ENCODE results near the gene NBAS. TPM values are rescaled to one million over a fixed set of nuclear protein-coding genes. Genes with fewer than 3 reads are reported as not detected.
A peak's percentile ranks its signal among the peaks of the same experiment; 100 is the strongest.

NBAS gene
- total and polyA plus RNA-seq, 10 of the 15 experiments (the other 5 are each of a cell fraction or from before 2014, with no cell fraction given) = 4.3 to 32.7 (median 20.8) TPM

GRCh38 chr2:15591692-15592463 lies 30.7 kb upstream of the NBAS start, which contains the start of gene DDX1 (continued):
- TF ChIP-seq RUNX3 (IDR thresholded peaks at IDR 0.05; ENCODE audit: low read length) (peak; percentile 55; the same call in 1 of the 2 replicates), JUNB (IDR thresholded peaks at IDR 0.05) (no peak), CHD4 (IDR thresholded peaks at IDR 0.05) (no peak), PKNOX1 (IDR thresholded peaks at IDR 0.05) (peak; percentile 56), PBX3 (IDR thresholded peaks at IDR 0.05; ENCODE audit: insufficient replicate concordance, low read depth, low read length) (peak; percentile 31), IRF3 (IDR thresholded peaks at IDR 0.05) (no peak), HCFC1 (IDR thresholded peaks at IDR 0.05; ENCODE audit: low read length) (peak; percentile 86), SMAD5 (IDR thresholded peaks at IDR 0.05; ENCODE audit: low read depth) (peak; percentile 61; the same call in 1 of the 2 replicates), SRF (IDR thresholded peaks at IDR 0.05; ENCODE audit: low read depth in 2 of 2, low read length in 2 of 2) (peak in 1 of 2 experiments; percentile 82; a peak in 1 of 4 replicates), WRNIP1 (IDR thresholded peaks at IDR 0.05; ENCODE audit: borderline replicate concordance, low read depth, low read length) (peak; percentile 34; the same call in 1 of the 2 replicates), MAX (IDR thresholded peaks at IDR 0.05; ENCODE audit: low read depth, low read length) (no peak), USF2 (IDR thresholded peaks at IDR 0.05; ENCODE audit: borderline replicate concordance, low read depth, low read length) (no peak), STAT3 (IDR thresholded peaks at IDR 0.05; ENCODE audit: low read depth, low read length) (no peak), NR2C1 (IDR thresholded peaks at IDR 0.05) (peak; percentile 70; the same call in 1 of the 2 replicates), MYB (IDR thresholded peaks at IDR 0.05; ENCODE audit: borderline replicate concordance, low read depth, low read length) (no peak), CBX3 (IDR thresholded peaks at IDR 0.05; ENCODE audit: borderline replicate concordance, low read depth) (no peak), YY1 (IDR thresholded peaks at IDR 0.05; ENCODE audit: low read depth, low read length) (peak; percentile 94), KAT2A (conservative IDR thresholded peaks at IDR 0.05; ENCODE audit: control insufficient read depth, low read depth, low read length) (no peak), RCOR1 (conservative IDR thresholded peaks at IDR 0.05; ENCODE audit: low read depth, low read length) (peak; percentile 63; the same call in 1 of the 2 replicates), SIX5 (IDR thresholded peaks at IDR 0.05; ENCODE audit: low read depth, low read length, severe bottlenecking) (peak; percentile 63), CREB1 (IDR thresholded peaks at IDR 0.05; ENCODE audit: low read depth) (peak; percentile 66), CHD2 (IDR thresholded peaks at IDR 0.05; ENCODE audit: borderline replicate concordance, low read depth, low read length) (peak; percentile 58; the same call in 1 of the 2 replicates), STAT1 (conservative IDR thresholded peaks at IDR 0.05) (peak; percentile 86; the same call in 1 of the 2 replicates), SP1 (IDR thresholded peaks at IDR 0.05; ENCODE audit: low read depth, low read length) (peak; percentile 55), MYC (IDR thresholded peaks at IDR 0.05; ENCODE audit: insufficient read depth, insufficient read length, insufficient replicate concordance, low read length, severe bottlenecking) (peak; percentile 71), ZNF622 (IDR thresholded peaks at IDR 0.05) (no peak), SREBF1 (IDR thresholded peaks at IDR 0.05; ENCODE audit: low read length) (0 out of 2 replicates have a peak, but pooled peaks have one; percentile 42), MXI1 (IDR thresholded peaks at IDR 0.05; ENCODE audit: low read depth, low read length) (peak; percentile 88)

Data from GM12878 (cell line).